Lung (tissue), 12 donors: Measurements from ENCODE around the gene C10orf67. TPM values are rescaled to one million over a fixed set of nuclear protein-coding genes. Genes with fewer than 3 reads are reported as not detected.

Experiments
- ATAC-seq: fragments of 200-7000 bp; cut with Tn5 transposase; one replicate; pipeline ENCODE4 v1.9.1; 2020; ENCODE audit warnings: moderate number of reproducible peaks; ENCODE audit not compliant: insufficient read depth, low FRiP score
- DNase-seq, 3 donors: peaks; one replicate each; pipeline ENCODE4 v3.0.0-alpha.2; 2013 to 2017
- H3K27ac ChIP-seq, 2 donors: one replicate each; pipeline ENCODE4 v1.5.1; 2013; ENCODE audit warnings: mild to moderate bottlenecking in 2 of 2, moderate library complexity in 2 of 2, control low read depth in 1 of 2, inconsistent platforms in 1 of 2, low read depth in 1 of 2, low read length in 1 of 2
- H3K27me3 ChIP-seq, 3 donors: one replicate each; pipeline ENCODE4 v1.5.1; 2013; ENCODE audit warnings: low read length in 2 of 3; ENCODE audit not compliant: control insufficient read depth in 3 of 3, insufficient read depth in 3 of 3
- H3K36me3 ChIP-seq, 4 donors: one replicate each; pipeline ENCODE4 v1.5.1; 2013; ENCODE audit warnings: low read length in 4 of 4, mild to moderate bottlenecking in 1 of 4, moderate library complexity in 1 of 4; ENCODE audit not compliant: control insufficient read depth in 4 of 4, insufficient read depth in 4 of 4
- H3K4me1 ChIP-seq, 5 donors: one replicate each; pipeline ENCODE4 v1.5.1; 2013; ENCODE audit warnings: low read length in 5 of 5, mild to moderate bottlenecking in 2 of 5, moderate library complexity in 1 of 5; ENCODE audit not compliant: control insufficient read depth in 5 of 5, insufficient read depth in 5 of 5
- H3K4me3 ChIP-seq: one replicate; pipeline ENCODE4 v1.5.1; 2013; ENCODE audit warnings: mild to moderate bottlenecking, control low read depth, moderate library complexity
- H3K9ac ChIP-seq, 2 donors: one replicate each; pipeline ENCODE4 v1.5.1; 2013; ENCODE audit warnings: low read length in 2 of 2, control low read depth in 1 of 2; ENCODE audit not compliant: insufficient read depth in 1 of 2
- H3K9me3 ChIP-seq, 4 donors: one replicate each; pipeline ENCODE4 v1.5.1; 2013; ENCODE audit warnings: low read length in 3 of 4, mild to moderate bottlenecking in 1 of 4, moderate library complexity in 1 of 4; ENCODE audit not compliant: control insufficient read depth in 4 of 4, insufficient read depth in 3 of 4
- CTCF ChIP-seq: IDR thresholded peaks from 2 replicates; pipeline ENCODE4 v1.5.1; 2012; ENCODE audit warnings: mild to moderate bottlenecking; ENCODE audit errors: control extremely low read depth, extremely low read depth
- WGBS, 2 donors: extraction: QIAGEN DNeasy Blood & Tissue Kit; methylation state at CpG; one replicate each; pipeline ENCODE4 v1.1.7; 2013; 5-methylcytosine and 5-hydroxymethylcytosine counted together
- polyA plus RNA-seq, 2 donors: library from polyadenylated mRNA; stranded (reverse); fragments of 200-250 nt; gene quantifications; one replicate each; pipeline ENCODE4 v1.2.1, GENCODE V29; 2013
- total RNA-seq, 2 donors: library from RNA; depleted of rRNA in 1 of 2; stranded (reverse); fragments of >200 nt in 1 of 2; gene quantifications; one replicate each; pipeline ENCODE4 v1.2.1, GENCODE V29; 2014 to 2021
- donor health status: control.
- donor health status: control.
- donor health status: Bipolar disorder and iron deficiency.
- donor health status: healthy.
- donor health status: DM: yes; HTN: yes; CAD: no.

The C10orf67 gene
- total and polyA plus RNA-seq, 4 donors = 0.33 to 2.3 (median 0.91) TPM

- no peak overlapping the region for H3K4me3 ChIP-seq
- peaks cover 0 to 12% (median 0%) of the 10 kb centered on the region in 5 donors for H3K4me1 ChIP-seq
- H3K36me3 ChIP-seq = no peaks in the 10 kb centered on the region
- peaks cover 0 to 7% (median 0%) of the 10 kb centered on the region in 4 donors for H3K9me3 ChIP-seq
- DNase-seq (no peak), ATAC-seq (no peak)
- TF ChIP-seq CTCF = no peak
- no peak overlapping the region for H3K27ac ChIP-seq
- H3K9ac ChIP-seq = no peak overlapping the region
- peaks cover 35 to 91% (median 82%) of the 10 kb centered on the region in 3 donors for H3K27me3 ChIP-seq
- WGBS, 2 donors = 4 to 7% methylated on average over 12 of the region's 12 CpGs
These were observed 147.2 kb downstream of the C10orf67 start for GRCh38 chr10:23197416-23197861.

- Histone ChIP-seq H3K36me3 (no peaks in the 10 kb centered on the region), H3K27me3 (peaks cover 41 to 86% (median 79%) of the 10 kb centered on the region in 3 donors), H3K27ac (no peak overlapping the region), H3K9me3 (peaks cover 0 to 7% (median 0%) of the 10 kb centered on the region in 4 donors), H3K4me3 (no peak overlapping the region), H3K9ac (no peak overlapping the region), H3K4me1 (peaks cover 0 to 16% (median 0%) of the 10 kb centered on the region in 5 donors)
- TF ChIP-seq CTCF = no peak
- ATAC-seq = no peak
- 11 to 17% methylated on average over 3 of the region's 3 CpGs for WGBS, 2 donors
- DNase-seq = no peak
These were observed 147.7 kb downstream of the C10orf67 start for GRCh38 chr10:23196915-23197314.

- Histone ChIP-seq H3K36me3 (no peaks in the 10 kb centered on the region), H3K27me3 (peaks cover 41 to 78% (median 72%) of the 10 kb centered on the region in 3 donors), H3K4me3 (no peak overlapping the region), H3K9ac (no peak overlapping the region), H3K27ac (no peak overlapping the region), H3K9me3 (peaks cover 0 to 7% (median 0%) of the 10 kb centered on the region in 4 donors), H3K4me1 (peaks cover 0 to 16% (median 0%) of the 10 kb centered on the region in 5 donors)
- DNase-seq = no peak
- TF ChIP-seq CTCF = no peak
- ATAC-seq = no peak
- WGBS, 2 donors = 6 to 8% methylated on average over 13 of the region's 13 CpGs
These were observed 148.6 kb downstream of the C10orf67 start for GRCh38 chr10:23195846-23196600.
